Ureter (tissue), 1 donor: Measurements from ENCODE around the gene LAP3. TPM values are rescaled to one million over a fixed set of nuclear protein-coding genes. Genes with fewer than 3 reads are reported as not detected.
"Not testable (repeated sequence)": the region's sequence is repeated elsewhere in the genome, so short reads cannot be mapped to it uniquely, and the experiment has no call there.

ENCODE experiments used
- DNase-seq: peaks from one replicate; pipeline ENCODE4 v3.0.0-alpha.2; 2020; ENCODE audit warnings: low spot score
- total RNA-seq: library from RNA; stranded (reverse); gene quantifications from one replicate; pipeline ENCODE4 v1.2.4, GENCODE V29; 2023
- donor health status: DM: yes; HTN: yes; CAD: no.

The LAP3 gene
- total RNA-seq, 1 donor from 2014 or later, result 59.6 TPM

- no peak for DNase-seq
These were observed 15.6 kb upstream of the LAP3 start for GRCh38 chr4:17561195-17561909.

DNA sequence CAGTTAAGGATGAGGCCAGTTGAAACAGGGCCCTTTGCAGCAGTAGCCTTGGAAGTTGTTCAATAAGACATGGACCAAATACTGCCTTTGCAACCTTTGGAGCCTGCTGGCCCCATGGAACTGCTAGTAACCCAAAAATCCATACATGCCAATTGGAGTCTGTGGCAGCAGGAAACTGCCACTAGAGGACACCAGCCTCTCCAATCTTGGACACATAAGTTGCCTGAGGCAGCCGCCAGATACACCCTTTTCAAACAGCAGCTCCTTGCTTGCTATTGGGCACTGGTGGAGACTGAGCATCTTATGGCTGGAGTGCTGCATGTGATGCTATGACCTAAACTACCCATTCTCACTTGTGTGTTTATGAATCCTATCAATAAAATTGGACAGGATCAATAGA is 14.8 kb upstream of the LAP3 start:
- DNase-seq, result no peak

DNA sequence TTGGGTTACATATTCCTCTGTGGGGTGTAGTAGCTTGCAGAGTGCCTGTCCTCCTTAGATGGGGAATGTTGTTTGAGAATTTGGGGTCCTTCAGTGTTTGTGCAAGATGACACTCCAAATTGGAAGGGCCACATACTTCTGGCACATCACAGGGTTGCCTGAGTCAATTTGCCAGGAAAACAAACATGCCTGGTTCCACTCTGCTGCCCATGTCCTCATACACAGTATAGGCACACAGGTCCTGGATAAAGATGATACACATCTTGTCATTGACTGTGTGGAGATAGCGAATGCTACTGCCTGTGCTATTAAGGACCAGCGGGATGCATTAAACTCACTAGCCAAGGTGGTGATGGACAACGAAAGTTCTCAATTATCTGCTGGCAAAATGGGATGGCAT is 11.2 kb upstream of the LAP3 start:
- DNase-seq, result no peak

DNA sequence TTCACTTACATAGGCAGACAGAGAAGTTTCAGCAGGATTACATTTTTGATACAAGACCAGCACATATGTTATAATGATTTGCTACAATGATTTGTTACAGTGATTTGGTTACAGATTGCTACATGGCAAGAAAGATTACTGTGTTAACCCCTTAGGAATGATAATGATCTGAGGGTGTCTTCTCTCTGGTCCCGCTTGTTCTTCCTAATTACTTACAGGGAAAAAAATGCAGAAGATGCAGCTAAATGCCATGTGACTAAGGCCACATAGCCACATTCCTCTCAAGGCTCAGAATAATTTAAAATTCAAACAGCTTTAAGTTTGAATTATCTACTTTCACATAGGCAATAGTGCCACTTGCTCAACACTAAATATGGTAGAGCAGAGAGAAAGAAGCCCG is 9.7 kb upstream of the LAP3 start:
- no peak for DNase-seq

GRCh38 chr4:17574206-17574605 is 2.8 kb upstream of the LAP3 start:
- DNase-seq, result no peak

- DNase-seq, result not testable (repeated sequence)
These were observed 1.8 kb upstream of the LAP3 start for GRCh38 chr4:17575177-17575576.

- peak; percentile 47 for DNase-seq
These were observed 875 bp downstream of the LAP3 start for GRCh38 chr4:17577665-17578481.

GRCh38 chr4:17578482-17578891 is 1.5 kb downstream of the LAP3 start:
- DNase-seq, result no peak

DNA sequence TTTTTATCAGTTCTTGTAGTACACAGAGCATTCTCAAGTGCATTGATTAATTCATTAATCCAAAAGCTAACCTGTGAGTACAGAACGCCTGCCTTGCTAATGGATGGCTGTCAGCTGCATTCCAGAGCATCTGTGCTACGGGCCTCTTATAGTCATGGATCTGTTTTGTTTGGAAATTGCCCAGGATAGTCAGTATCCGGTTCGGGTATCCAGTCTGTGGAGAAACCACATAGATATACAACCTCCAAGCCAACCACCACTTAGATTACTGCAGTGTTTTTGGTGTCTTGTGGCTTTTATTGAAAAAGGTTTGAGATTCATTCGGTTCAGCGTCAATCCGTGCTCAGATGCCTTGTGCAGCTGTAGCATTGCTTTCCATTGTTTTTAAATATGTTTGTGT is 4.0 kb downstream of the LAP3 start:
- DNase-seq, result no peak

GRCh38 chr4:17583276-17583675 is 6.3 kb downstream of the LAP3 start:
- DNase-seq, result no peak

DNA sequence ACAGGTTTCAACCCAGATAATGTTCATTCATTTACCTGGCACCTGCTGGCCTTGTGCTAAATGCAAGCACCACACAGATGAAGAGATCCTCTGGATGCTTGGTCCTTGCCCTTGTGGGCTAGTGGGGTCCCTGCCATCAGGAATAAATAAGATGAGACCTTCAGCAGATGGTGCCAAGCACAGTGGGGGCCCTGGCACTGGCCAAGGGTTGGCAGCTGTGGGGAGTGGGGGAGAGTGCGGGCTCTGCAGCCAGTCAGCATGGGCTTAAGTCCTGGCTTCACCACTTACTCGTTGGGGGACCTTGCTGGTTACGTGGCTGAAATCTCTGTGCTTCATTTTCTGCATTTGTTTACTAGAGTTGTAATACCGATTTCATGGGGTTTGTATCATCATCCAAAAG is 6.9 kb downstream of the LAP3 start:
- DNase-seq, result no peak

- DNase-seq, result no peak
These were observed 7.7 kb downstream of the LAP3 start for GRCh38 chr4:17584521-17585213.

- DNase-seq, result no peak
These were observed 10.3 kb downstream of the LAP3 start for GRCh38 chr4:17587094-17587822.

DNA sequence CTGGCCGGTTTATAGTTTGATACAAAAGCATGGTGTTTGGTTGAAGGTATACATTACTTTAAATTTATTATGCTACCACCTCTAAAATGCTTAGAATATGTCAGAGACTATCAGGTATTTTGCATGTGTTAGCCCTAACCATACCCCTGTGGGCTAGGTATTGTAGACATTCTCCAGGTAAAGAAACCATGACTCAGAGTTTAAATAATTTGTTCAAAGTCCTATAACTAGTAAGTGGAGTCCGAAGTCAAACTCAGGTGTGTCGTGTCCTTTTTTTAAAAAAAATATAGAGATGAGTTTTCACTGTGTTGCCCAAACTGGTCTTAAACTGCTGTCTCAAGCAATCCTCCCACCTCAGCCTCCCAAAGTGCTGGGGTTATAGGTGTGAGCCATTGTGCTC is 12.4 kb downstream of the LAP3 start:
- no peak for DNase-seq

DNA sequence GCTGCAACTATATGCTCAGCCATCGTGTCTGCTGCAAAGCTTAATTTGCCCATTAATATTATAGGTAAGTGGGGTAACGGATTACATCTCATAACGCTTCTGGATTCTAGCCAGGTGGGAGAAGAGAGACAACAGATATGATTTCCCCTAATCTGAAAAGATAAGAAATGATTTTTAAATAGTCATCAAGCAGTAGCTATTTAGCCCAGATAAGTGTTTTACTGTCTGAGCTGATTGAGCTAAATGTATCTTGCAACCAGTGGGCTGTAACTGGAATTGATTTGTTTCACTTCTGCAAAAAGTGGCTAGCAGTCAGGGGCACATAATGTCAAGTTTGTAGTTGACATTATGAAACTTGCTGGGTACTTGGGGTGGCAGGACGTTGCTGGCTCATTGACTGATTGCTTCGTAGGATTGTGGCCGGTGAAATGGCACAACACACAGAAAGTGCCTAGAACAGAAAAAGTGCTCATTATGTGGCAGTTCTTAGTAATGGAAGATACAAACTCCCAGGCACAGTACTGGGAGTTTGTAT is 18.5 kb downstream of the LAP3 start:
- no peak for DNase-seq

- DNase-seq, result no peak
These were observed 20.5 kb downstream of the LAP3 start for GRCh38 chr4:17597517-17597916.

DNA sequence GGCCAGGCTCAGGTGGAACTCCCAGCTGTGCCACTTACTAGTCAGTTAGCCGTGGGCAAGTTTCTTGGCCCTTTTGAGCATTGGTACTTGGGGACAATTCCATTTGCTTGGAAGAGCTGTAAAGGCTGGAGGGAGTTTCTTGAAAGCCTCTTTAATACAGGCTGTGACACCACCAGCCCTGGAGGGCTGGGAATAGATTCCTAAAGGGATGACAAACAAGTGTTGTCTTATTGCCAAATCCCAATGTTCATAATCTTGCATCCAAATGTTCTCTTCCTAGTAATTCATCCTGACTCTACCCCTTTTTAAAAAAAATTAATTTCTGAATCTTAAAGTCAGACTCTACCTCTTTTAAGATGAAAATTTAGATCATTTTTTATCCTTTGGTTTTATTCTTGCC is 22.8 kb downstream of the LAP3 start:
- DNase-seq, result no peak

- no peak for DNase-seq
These were observed 28.2 kb downstream of the LAP3 start for GRCh38 chr4:17605236-17605635.

DNA sequence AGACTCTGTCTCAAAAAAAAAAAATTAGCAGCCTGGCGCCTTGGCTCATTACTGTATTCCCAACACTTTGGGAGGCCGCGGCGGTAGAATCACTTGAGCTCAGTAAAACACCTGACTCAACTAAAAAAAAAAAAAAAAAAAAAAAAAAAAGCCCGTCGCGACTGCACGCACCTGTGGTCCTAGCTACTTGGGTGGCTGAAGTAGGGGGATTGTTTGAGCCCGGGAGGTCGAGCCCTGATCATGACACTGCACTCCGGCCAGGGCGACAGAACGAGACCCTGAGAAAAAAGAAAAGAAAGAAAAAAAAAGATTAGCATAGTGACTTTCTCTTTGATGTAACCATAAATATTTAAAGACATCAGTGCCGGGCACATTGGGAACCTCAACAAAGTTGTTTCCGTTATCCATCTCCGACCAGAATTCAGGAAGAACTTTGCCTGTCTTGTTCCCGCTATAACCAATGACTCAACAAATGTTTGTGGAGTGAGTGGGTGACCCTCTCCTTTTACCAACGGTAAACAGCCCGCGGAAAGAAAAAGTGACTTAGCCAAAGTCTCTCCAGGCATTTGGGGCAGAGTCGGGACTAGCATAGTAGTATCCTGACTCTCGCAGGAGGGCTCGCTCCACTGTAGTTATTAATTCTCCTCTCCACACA is 36.9 kb downstream of the LAP3 start:
- no peak for DNase-seq

DNA sequence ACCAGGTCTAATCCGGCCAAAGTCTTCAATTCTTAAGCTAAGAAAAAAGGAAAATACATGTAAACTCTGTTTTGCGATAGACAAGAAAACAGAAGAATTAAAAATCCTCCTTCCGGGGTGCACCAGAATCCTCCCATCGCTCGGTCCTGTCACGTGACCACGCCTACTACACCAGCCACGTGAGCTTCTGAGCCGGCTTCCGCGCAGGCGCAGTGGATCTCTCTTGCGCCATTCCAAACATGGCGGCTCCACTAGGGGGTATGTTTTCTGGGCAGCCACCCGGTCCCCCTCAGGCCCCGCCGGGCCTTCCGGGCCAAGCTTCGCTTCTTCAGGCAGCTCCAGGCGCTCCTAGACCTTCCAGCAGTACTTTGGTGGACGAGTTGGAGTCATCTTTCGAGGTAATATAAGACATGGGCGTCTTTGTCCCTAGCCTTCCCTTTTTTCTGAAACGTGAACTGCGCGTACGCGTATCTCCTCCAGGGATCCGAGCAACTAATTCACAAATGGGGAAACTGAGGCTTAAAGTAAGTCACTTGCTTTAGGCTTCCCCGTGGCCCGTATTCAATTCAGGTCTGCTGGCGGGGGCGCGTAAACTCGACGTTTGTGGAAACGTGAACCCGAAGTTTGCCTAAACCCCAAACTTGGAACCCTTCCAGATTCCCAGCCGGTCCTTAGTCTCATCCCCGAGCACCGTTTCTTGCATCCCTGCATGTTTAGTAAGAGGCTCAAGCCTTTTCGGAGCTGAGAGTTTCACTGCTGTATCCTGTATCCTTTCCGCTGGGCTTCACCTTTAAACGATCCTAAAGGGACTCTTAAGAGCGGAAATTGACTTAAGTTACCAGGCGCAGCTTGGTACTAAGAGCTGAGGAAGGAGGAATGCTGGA is 37.7 kb downstream of the LAP3 start, which contains the start of gene MED28:
TSS of gene MED28 (plus strand) at position 226 of the 884 bp plus-strand sequence. CDS start at position 240, 14 bp downstream.
- peak; percentile 97 for DNase-seq
